Ishikawa (cell line): ENCODE data around the gene ACOX2.

Source experiments
- CEBPB ChIP-seq: IDR thresholded peaks from 2 replicates; pipeline ENCODE4 v1.6.1; 2012
- EP300 ChIP-seq: IDR thresholded peaks from 2 replicates; pipeline ENCODE4 v1.6.1; 2012; ENCODE audit warnings: borderline replicate concordance
- FOXM1 ChIP-seq: IDR thresholded peaks from 2 replicates; pipeline ENCODE4 v1.6.1; 2012; ENCODE audit warnings: low read depth, borderline replicate concordance
- RAD21 ChIP-seq: IDR thresholded peaks from 2 replicates; pipeline ENCODE4 v1.6.1; 2012; ENCODE audit warnings: low read depth
- TAF1 ChIP-seq: IDR thresholded peaks from 2 replicates; pipeline ENCODE4 v1.6.1; 2012; ENCODE audit warnings: low read depth, mild to moderate bottlenecking
- YY1 ChIP-seq: IDR thresholded peaks from 2 replicates; pipeline ENCODE4 v1.6.1; 2012; ENCODE audit warnings: low read depth
- ZBTB7A ChIP-seq: IDR thresholded peaks from 2 replicates; pipeline ENCODE4 v1.6.1; 2012; ENCODE audit warnings: low read depth

- TF ChIP-seq EP300: no peak
- peak; percentile 85 for TF ChIP-seq RAD21
- TF ChIP-seq YY1: no peak
- peak; percentile 92 for TF ChIP-seq CEBPB
- TF ChIP-seq TAF1: no peak
- no peak for TF ChIP-seq FOXM1
- TF ChIP-seq ZBTB7A: no peak
Observed at GRCh38 chr3:58463181-58463941, 73.6 kb downstream of the ACOX2 start.
